HepG2 (cell line): ENCODE results near the gene GLB1L. TPM values are rescaled to one million over a fixed set of nuclear protein-coding genes. Genes with fewer than 3 reads are reported as not detected.

ENCODE experiments used
- AFF4 ChIP-seq: sonication (generic); formaldehyde crosslinking; IDR thresholded peaks from 2 replicates; pipeline ENCODE4 v1.4.0; 2020; ENCODE audit warnings: missing genetic modification reagents
- CEBPG ChIP-seq: IDR thresholded peaks from 2 replicates; pipeline ENCODE4 v1.6.1; 2016
- FOXK1 ChIP-seq: sonication (generic); formaldehyde crosslinking; IDR thresholded peaks from 2 replicates; pipeline ENCODE4 v1.4.0; 2020; ENCODE audit warnings: low read depth, missing genetic modification reagents, borderline replicate concordance
- PHF5A ChIP-seq: IDR thresholded peaks from one replicate; pipeline ENCODE4 v1.6.1; 2018; ENCODE audit warnings: low read depth, missing genetic modification reagents; ENCODE audit not compliant: unreplicated experiment
- RFXANK ChIP-seq: IDR thresholded peaks from 2 replicates; pipeline ENCODE4 v1.6.1; 2016
- SNRNP70 ChIP-seq: fragments of 200-400 bp; formaldehyde crosslinking; IDR thresholded peaks from 2 replicates; pipeline ENCODE4 v1.6.1; 2017; ENCODE audit warnings: mild to moderate bottlenecking, low read depth, low read length, moderate library complexity
- ZBTB25 ChIP-seq: IDR thresholded peaks from 2 replicates; pipeline ENCODE4 v1.6.1; 2018; ENCODE audit warnings: missing genetic modification reagents
- ZFP37 ChIP-seq: sonication (generic); formaldehyde crosslinking; IDR thresholded peaks from 2 replicates; pipeline ENCODE4 v1.4.0; 2020; ENCODE audit warnings: missing genetic modification reagents, borderline replicate concordance
- ZFX ChIP-seq: sonication (generic); formaldehyde crosslinking; IDR thresholded peaks from 2 replicates; pipeline ENCODE4 v1.4.0; 2020; ENCODE audit warnings: mild to moderate bottlenecking, low read depth, missing genetic modification reagents, moderate library complexity
- ZNF12 ChIP-seq: sonication (generic); formaldehyde crosslinking; IDR thresholded peaks from 2 replicates; pipeline ENCODE4 v1.5.0; 2020; ENCODE audit warnings: missing genetic modification reagents
- ZNF318 ChIP-seq: sonication (generic); formaldehyde crosslinking; IDR thresholded peaks from 2 replicates; pipeline ENCODE4 v1.4.0; 2020; ENCODE audit warnings: mild to moderate bottlenecking, missing genetic modification reagents
- ZNF570 ChIP-seq: sonication (generic); formaldehyde crosslinking; IDR thresholded peaks from 2 replicates; pipeline ENCODE4 v1.4.0; 2020; ENCODE audit warnings: mild to moderate bottlenecking, missing genetic modification reagents, borderline replicate concordance
- polyA plus RNA-seq, 8 experiments: library from polyadenylated mRNA; depleted of rRNA in 3 of 8; stranded (reverse) in 7 of 8; unstranded in 1 of 8; fragments of >200 nt; fragmentation: Illumina TruSeq in 4 of 8; extraction: Trizol in 4 of 8; gene quantifications; 2 replicates each; pipeline versions ENCODE4 v1.2.1 to v1.2.3, GENCODE V29; 2011 to 2016; ENCODE audit warnings: low read depth in 4 of 8, missing spikeins in 1 of 8, mixed read lengths in 1 of 8; ENCODE audit not compliant: insufficient read depth in 1 of 8
- total RNA-seq, 5 experiments: library from RNA; depleted of rRNA; stranded (reverse); fragments of >200 nt; fragmentation: Illumina TruSeq; extraction: Trizol; gene quantifications; 2 replicates each; pipeline ENCODE4 v1.2.3, GENCODE V29; 2016; ENCODE audit warnings: low read depth in 1 of 5

GLB1L gene
- total and polyA plus RNA-seq, 2 of the 13 experiments (the other 11 are each of a cell fraction or from before 2014, with no cell fraction given): 6.8 to 7.3 TPM

GRCh38 chr2:219245148-219245898, at the start of gene GLB1L, which contains the start of gene STK16 (continued):
- peak; percentile 95 for TF ChIP-seq ZNF318 (CRISPR knock-in tag)
- TF ChIP-seq FOXK1 (CRISPR knock-in tag): peak; percentile 96
- peak; percentile 55; the same call in 1 of the 2 replicates for TF ChIP-seq CEBPG (CRISPR knock-in tag)
- TF ChIP-seq AFF4 (CRISPR knock-in tag): no peak
- peak; percentile 100 for TF ChIP-seq ZFX (CRISPR knock-in tag)
- no peak for TF ChIP-seq SNRNP70
- peak; percentile 89 for TF ChIP-seq ZFP37
- peak; percentile 71; the same call in 1 of the 2 replicates for TF ChIP-seq ZNF12
- peak; percentile 80; the same call in 1 of the 2 replicates for TF ChIP-seq ZNF570 (CRISPR knock-in tag)
- TF ChIP-seq RFXANK (CRISPR knock-in tag): peak; percentile 58; the same call in 1 of the 2 replicates
- TF ChIP-seq ZBTB25 (CRISPR knock-in tag): peak; percentile 95
- peak; percentile 86 for TF ChIP-seq PHF5A (CRISPR knock-in tag)
